Ovary (tissue), 9 donors: ENCODE data around the gene STAP2. TPM values are rescaled to one million over a fixed set of nuclear protein-coding genes. Genes with fewer than 3 reads are reported as not detected.

Source experiments
- DNase-seq, 5 donors: peaks; one replicate each; pipeline ENCODE4 v3.0.0-alpha.2; 2019 to 2020
- H3K27ac ChIP-seq, 2 donors: fragments of 200-600 bp; one replicate each; pipeline versions ENCODE4 v1.5.1 to v1.8.0; 2019 to 2022
- H3K27me3 ChIP-seq: fragments of 200-600 bp; one replicate; pipeline ENCODE4 v1.8.0; 2022
- H3K36me3 ChIP-seq: fragments of 200-600 bp; sonication (generic); one replicate; pipeline ENCODE4 v1.5.1; 2019
- H3K4me1 ChIP-seq: one replicate; pipeline ENCODE4 v1.8.1; 2013; ENCODE audit warnings: mild to moderate bottlenecking, moderate library complexity; ENCODE audit not compliant: insufficient read depth
- H3K4me3 ChIP-seq: fragments of 200-600 bp; sonication (generic); one replicate; pipeline ENCODE4 v1.5.1; 2017
- H3K9me3 ChIP-seq, 2 donors: fragments of 200-600 bp in 1 of 2; sonication (generic) in 1 of 2; one replicate each; pipeline versions ENCODE4 v1.5.1 to v1.8.1; 2013 to 2019; ENCODE audit warnings: mild to moderate bottlenecking in 1 of 2, moderate library complexity in 1 of 2
- EP300 ChIP-seq: sonication (generic); formaldehyde crosslinking; IDR thresholded peaks from one replicate; pipeline ENCODE4 v1.6.1; 2017; ENCODE audit warnings: antibody characterized with exemption
- POLR2A ChIP-seq: fragments of 450-650 bp; IDR thresholded peaks from one replicate; pipeline ENCODE4 v1.6.1; 2017; ENCODE audit warnings: antibody characterized with exemption, mild to moderate bottlenecking, moderate library complexity
- WGBS, 3 donors: extraction: QIAGEN DNeasy Blood & Tissue Kit in 1 of 3; methylation state at CpG; one replicate each; pipeline versions ENCODE4 v1.1.5 to v1.1.7; 2013 to 2017; 5-methylcytosine and 5-hydroxymethylcytosine counted together
- intact Hi-C, 4 donors: fragments of 100-400 bp; cut with DNase I; formaldehyde crosslinking; loops; one replicate each; pipeline versions ENCODE4 v1.11.0 to v1.15.1; 2022 to 2023
- polyA plus RNA-seq, 2 donors: library from polyadenylated mRNA; stranded (reverse); fragments of 200-250 nt in 1 of 2; fragments of 350-450 nt in 1 of 2; fragmentation: Illumina TruSeq in 1 of 2; extraction: RNeasy Lipid Tissue Mini Kit (QIAGEN cat#74804) in 1 of 2; gene quantifications; one replicate each; pipeline ENCODE4 v1.2.3, GENCODE V29; 2013 to 2014
- total RNA-seq, 7 donors: library from RNA; depleted of rRNA in 2 of 7; stranded (reverse); fragments of >200 nt in 2 of 7; fragmentation: NEBNext Ultra II Directional in 3 of 7; extraction: Animal tissue kit (Norgen Biotek cat#: 25700) in 3 of 7; gene quantifications; one replicate each; pipeline versions ENCODE4 v1.1.0 to v1.2.4, GENCODE V29; 2016 to 2023
- TF ChIP-seq, protein P1 (sequence below), 3 donors: fragments of 450-650 bp in 2 of 3; fragments of 200-600 bp in 1 of 3; IDR thresholded peaks; one replicate each; pipeline versions ENCODE4 v1.5.1 to v1.8.0; 2016 to 2022; ENCODE audit warnings: antibody characterized with exemption in 3 of 3, mild to moderate bottlenecking in 1 of 3
- donor health status: DM: no; HTN: no; CAD: no; lungs with moderate emphysema.
- donor health status: DM: no; HTN: no; CAD: no.
- donor health status: Bipolar disorder and iron deficiency.
- donor health status: DM: yes; HTN: yes; CAD: no.
- donor health status: DM: no; HTN: no; CAD: no.
- donor health status: DM: yes; HTN: yes; CAD: no.

The STAP2 gene
- total and polyA plus RNA-seq, 9 donors, result 9.7 to 32.5 (median 17.5) TPM

DNA sequence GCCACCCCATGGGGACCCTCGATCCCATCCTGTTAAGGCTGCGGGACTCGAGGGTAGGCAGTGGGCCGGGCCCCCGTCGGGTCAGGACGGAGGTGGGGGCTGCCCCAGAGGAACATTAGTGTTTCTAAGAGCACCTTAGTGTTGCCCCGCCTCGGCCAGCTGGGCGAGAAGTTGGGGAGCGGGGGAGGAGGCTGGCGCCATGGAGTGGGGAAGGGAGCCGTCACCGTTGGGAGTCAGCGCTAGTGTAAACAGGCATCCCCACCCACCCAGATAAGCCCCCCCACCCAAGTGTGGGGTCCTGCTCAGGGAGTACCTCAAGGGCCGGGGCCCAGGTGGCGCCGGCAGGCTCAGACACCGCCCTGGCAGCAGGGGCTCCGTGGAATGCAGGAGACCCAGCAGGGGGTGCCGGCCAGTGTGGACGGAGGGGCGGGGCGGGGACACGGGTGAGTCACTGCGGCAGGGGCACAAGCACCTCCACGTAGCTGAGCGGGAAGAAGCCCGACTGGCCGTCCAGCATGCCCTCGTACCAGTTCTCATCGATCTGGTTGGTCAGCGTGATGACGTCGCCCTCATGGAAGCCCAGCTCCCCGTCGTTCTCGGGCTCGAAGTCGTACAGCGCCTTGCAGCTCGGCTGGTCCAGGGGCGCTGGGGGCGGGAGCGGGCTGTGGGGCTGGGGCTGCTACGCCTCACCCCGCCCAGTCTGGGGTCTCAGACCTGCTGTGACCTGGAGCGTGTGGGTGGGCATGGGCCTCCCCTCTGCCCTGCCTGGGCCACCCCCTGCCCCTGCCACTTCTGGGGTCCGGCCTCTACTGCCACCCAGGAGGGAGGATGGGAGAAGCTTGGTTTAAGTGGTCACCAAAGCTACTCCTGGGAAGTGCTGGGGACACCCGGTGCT is 22.8 kb upstream of the STAP2 start:
- H3K27me3 ChIP-seq, result no peaks in the 10 kb centered on the region
- peak; percentile 71 to 83 (median 77) for DNase-seq
- H3K4me1 ChIP-seq, result peaks cover 25% of the 10 kb centered on the region
- H3K4me3 ChIP-seq, result no peak overlapping the region
- H3K27ac ChIP-seq, result peak overlapping the region; percentile 70 to 88
- no peaks in the 10 kb centered on the region for H3K36me3 ChIP-seq
- intact Hi-C loops, result no loop called here
- 34 to 67% (median 46%) methylated on average over 39 to 50 of the region's 50 CpGs for whole genome bisulfite sequencing, 3 donors
- no peaks in the 10 kb centered on the region for H3K9me3 ChIP-seq
- TF ChIP-seq, protein P1, sequence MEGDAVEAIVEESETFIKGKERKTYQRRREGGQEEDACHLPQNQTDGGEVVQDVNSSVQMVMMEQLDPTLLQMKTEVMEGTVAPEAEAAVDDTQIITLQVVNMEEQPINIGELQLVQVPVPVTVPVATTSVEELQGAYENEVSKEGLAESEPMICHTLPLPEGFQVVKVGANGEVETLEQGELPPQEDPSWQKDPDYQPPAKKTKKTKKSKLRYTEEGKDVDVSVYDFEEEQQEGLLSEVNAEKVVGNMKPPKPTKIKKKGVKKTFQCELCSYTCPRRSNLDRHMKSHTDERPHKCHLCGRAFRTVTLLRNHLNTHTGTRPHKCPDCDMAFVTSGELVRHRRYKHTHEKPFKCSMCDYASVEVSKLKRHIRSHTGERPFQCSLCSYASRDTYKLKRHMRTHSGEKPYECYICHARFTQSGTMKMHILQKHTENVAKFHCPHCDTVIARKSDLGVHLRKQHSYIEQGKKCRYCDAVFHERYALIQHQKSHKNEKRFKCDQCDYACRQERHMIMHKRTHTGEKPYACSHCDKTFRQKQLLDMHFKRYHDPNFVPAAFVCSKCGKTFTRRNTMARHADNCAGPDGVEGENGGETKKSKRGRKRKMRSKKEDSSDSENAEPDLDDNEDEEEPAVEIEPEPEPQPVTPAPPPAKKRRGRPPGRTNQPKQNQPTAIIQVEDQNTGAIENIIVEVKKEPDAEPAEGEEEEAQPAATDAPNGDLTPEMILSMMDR (IDR thresholded peaks at IDR 0.05), result no peak
- TF ChIP-seq EP300, result no peak
- TF ChIP-seq POLR2A, result no peak

DNA sequence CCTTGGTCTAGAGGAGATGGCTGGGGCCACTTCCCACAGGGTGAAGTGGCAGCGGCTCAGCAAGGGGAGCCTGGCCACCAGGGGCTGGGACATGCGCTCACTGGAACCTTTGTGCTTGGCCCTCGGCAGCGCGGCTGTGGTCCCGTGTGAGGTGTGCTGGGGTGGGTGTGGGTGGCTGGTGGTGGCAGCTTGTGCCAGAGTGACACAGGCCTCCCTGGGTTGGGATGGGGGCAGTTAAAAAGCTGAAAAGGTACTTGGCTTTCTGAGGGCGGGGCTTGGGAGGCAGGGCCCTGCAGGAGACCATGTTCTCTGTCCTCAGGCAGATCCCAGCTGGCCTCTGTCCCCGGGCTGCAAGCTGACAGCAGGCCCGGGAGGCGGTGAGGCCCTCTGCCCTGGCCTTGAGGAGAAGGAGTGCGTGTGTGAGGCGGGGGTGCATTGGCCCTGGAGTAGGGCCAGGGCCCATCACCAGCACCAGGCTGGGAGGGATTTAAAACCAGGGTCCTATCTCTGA is 22.1 kb upstream of the STAP2 start:
- TF ChIP-seq, protein P1 (IDR thresholded peaks at IDR 0.05), result peak in 1 of 3 donors; percentile 29
- no peak for TF ChIP-seq POLR2A
- no peak for TF ChIP-seq EP300
- no peaks in the 10 kb centered on the region for H3K27me3 ChIP-seq
- intact Hi-C loops, result no loop called here
- H3K27ac ChIP-seq, result peak overlapping the region; percentile 70 to 88
- no peaks in the 10 kb centered on the region for H3K36me3 ChIP-seq
- WGBS, 3 donors, result 14 to 44% (median 29%) methylated on average over 11 to 12 of the region's 12 CpGs
- DNase-seq, result peak in 4 of 5 donors; percentile 82 to 90 (median 86)
- no peaks in the 10 kb centered on the region for H3K9me3 ChIP-seq
- H3K4me1 ChIP-seq, result peaks cover 25% of the 10 kb centered on the region
- no peak overlapping the region for H3K4me3 ChIP-seq

DNA sequence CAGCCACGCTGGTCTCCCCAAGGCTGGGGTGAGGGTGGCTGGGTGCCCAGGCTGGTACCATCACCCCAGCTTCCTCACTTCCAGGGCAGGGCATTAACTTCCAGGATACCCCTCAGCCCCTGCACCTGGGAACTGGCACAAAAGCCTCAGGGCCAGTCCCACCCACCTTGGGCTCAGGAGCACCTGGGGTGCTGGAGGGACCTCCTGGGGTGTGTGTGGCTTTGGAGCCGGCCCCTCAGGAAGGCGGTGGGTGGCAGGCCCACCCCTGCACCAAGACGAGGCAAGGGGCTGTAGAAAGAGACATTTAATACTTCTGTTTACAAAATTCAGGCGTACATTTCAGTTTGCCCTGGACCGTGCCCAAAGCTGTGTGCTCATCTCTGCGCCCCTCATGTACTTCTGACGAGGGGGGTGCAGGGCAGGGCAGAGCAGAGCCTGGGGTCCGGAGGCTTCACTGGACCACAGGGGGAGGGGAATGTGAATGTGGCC is 21.5 kb upstream of the STAP2 start:
- TF ChIP-seq POLR2A, result no peak
- TF ChIP-seq, protein P1 (IDR thresholded peaks at IDR 0.05), result no peak
- TF ChIP-seq EP300, result no peak
- Histone ChIP-seq H3K4me1 (peaks cover 25% of the 10 kb centered on the region), H3K4me3 (no peak overlapping the region), H3K27me3 (no peaks in the 10 kb centered on the region), H3K9me3 (no peaks in the 10 kb centered on the region), H3K36me3 (no peaks in the 10 kb centered on the region), H3K27ac (peak overlapping the region; percentile 70 to 88)
- intact Hi-C loops, result no loop called here
- DNase-seq, result peak in 3 of 5 donors; percentile 53 to 65 (median 61)
- 20 to 51% (median 34%) methylated on average over 8 to 9 of the region's 9 CpGs for WGBS, 3 donors

DNA sequence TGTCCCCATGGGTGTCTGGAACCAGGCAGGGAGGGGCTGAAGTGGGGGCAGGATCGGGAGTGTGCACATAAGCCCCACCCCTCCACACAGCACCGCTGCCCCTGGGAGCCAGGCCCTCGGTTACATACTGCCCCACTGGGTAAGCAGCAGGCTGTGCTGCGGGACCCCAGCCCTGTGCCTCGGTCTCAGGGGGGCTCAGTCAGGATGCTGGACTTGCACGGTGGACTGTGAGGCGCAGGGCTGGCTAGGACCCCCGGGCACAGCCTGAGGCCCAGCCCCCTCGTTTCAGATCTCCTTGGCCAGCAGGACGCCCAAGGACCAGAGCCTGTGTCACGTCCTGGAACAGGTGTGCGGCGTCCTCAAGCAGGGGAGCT is 21.0 kb upstream of the STAP2 start:
- DNase-seq, result peak in 2 of 5 donors; percentile 46 to 47
- Histone ChIP-seq H3K27ac (peak overlapping the region; percentile 70 to 88), H3K36me3 (no peaks in the 10 kb centered on the region), H3K27me3 (no peaks in the 10 kb centered on the region), H3K4me3 (no peak overlapping the region), H3K9me3 (no peaks in the 10 kb centered on the region), H3K4me1 (peaks cover 25% of the 10 kb centered on the region)
- TF ChIP-seq EP300 (no peak), POLR2A (no peak)
- TF ChIP-seq, protein P1 (IDR thresholded peaks at IDR 0.05), result no peak
- WGBS, 3 donors, result 66 to 79% (median 77%) methylated on average over 12 to 13 of the region's 13 CpGs
- intact Hi-C loops, result loop anchor here in 2 of 4 donors (5.0 kb wide), 2 partner anchors 33 to 38 kb away; no protein-coding TSS in a partner anchor
